Fibroblast of upper back skin (primary cell): ENCODE measurements around the gene SHISA4.
"Not testable (repeated sequence)": the region's sequence is repeated elsewhere in the genome, so short reads cannot be mapped to it uniquely, and the experiment has no call there.

Experiments used
- DNase-seq: peaks from one replicate; pipeline ENCODE4 v3.0.0-alpha.2; 2013

Gene SHISA4

GRCh38 chr1:201899683-201900429 is 11.2 kb downstream of the SHISA4 start:
- DNase-seq = no peak

DNA sequence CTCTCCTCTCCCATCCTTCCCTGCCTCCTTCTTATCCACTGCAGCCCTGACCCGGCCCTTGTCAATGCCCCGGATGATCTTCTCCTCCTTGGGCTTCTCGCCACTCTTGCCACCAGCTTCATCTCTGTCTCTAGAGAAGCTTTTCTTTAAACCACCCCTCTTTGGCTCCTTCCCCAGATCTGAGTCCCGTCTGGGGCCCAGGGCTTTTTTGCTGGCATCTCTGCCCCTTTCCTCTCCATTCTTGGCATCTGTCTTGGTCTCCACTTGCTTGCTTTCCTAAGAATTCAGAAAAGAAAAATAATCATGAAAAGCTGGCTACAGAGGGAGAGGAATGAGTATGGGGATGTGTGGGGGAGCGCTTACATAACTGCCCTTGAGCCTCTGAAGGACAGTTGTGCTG is 11.8 kb downstream of the SHISA4 start:
- DNase-seq = no peak

DNA sequence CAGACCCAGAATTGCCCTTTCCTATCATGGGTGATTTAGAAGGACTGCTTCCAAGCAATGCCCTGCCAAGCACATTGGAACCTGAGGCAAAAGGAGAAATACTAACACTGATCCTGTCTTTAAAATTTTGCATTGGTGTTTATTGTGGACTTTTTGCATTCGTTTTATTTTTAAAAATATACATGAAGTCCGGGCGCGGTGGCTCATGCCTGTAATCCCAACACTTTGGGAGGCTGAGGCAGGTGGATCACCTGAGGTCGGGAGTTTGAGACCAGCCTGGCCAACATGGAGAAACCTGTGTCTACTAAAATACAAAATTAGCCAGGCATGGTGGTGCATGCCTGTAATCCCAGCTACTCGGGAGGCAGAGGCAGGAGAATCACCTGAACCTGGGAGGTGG is 12.3 kb downstream of the SHISA4 start:
- DNase-seq = not testable (repeated sequence)

DNA sequence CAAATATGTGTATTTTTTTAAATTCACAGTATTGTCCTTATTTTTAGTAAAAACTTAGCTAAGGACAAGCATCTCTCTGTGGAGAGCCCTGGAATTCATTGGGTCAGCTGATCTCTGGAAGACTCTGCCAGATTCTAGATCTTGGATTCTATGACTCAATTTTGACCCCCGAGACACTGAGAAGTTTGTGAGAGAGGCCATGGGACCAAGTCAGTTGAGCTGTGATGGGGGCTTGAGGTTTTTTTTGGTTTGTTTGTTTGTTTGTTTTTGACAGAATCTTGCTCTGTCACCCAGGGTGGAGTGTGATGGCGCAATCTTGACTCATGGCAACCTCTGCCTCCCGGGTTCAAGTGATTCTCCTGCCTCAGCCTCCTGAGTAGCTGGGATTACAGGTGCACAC is 13.5 kb downstream of the SHISA4 start:
- DNase-seq = peak; percentile 63

DNA sequence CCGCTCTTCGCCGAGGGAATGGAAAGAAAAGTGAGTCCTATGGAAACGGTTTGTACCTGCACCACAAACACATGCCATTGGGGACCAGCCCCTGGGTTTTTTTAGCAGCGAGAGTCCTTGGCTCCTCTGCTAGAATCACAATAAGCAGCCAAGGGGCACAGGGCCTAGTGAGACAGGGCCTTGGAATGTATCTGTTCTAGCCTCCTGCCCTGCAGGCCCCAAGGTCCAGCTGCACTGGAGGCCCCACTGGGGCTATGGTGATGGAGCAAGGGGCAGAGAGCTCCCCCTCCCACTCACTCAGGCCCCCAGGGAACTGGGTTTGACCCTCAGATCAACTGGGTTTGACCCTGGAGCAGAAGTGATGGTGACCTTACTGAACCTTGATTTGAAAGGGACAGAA is 14.4 kb downstream of the SHISA4 start:
- peak; percentile 72 for DNase-seq

DNA sequence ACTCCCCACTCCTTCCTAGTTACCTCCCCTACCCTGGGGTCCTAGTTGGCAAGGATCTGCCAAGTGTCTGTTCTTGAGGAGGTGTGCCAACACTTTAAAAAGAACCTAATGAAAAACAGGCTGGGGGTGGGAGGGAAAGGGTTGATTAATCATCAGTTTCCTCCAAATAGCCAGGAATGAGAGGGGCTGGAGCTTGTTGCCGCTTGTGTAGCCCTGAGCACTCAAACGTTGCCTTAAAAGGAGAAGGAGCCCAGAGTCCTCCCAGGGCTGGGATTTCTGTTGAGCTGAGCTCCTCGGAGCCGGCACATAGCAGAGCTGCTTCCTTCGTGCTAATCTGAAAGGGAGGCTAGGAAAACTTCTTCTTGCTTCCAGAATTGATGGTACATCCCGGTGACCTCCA is 15.9 kb downstream of the SHISA4 start:
- peak; percentile 99 for DNase-seq

GRCh38 chr1:201905234-201905890 is 16.7 kb downstream of the SHISA4 start:
- DNase-seq = no peak

GRCh38 chr1:201906336-201906735 is 17.6 kb downstream of the SHISA4 start:
- no peak for DNase-seq

GRCh38 chr1:201907621-201908020 is 18.9 kb downstream of the SHISA4 start:
- DNase-seq = no peak

- DNase-seq = no peak
Measured at GRCh38 chr1:201911826-201912571, 23.3 kb downstream of the SHISA4 start.

- peak; percentile 27 for DNase-seq
Measured at GRCh38 chr1:201912832-201913231, 24.1 kb downstream of the SHISA4 start.

DNA sequence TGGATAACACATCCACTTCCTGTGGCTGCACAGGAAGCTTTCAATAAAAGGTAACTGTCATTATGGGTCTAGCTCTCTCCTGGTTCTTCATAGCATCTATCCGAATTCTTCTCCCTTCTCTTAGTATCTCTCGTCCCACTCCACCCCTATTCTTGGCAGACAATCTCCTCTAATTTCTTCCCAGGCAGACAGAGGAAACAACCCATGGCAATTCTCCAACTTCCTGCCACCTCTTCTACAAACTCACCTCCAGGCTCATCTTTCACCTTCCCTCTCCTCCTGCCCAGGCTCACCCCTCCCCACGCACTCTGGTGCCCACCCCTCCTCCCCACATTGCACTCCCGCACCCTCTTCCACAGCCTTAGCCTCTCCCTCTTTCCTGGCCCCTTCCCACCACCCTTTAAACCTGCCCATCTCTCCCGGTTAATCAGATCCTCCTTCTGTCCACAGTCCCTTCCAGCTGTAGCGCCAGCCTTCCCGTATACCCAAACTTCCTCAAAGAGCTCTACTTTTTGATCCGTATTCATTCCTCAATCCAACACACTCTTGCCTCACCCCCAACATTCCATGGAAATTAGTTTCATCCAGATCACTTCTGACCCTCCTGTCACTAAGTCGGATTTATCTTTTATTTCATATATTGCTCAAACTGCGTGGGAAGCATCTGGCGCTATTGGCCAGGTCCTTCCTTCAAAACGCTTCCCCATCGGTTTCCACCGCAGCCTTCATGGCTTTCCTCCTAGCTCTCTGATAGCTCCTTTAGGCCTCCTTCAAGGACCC is 25.9 kb downstream of the SHISA4 start:
- peak; percentile 90 for DNase-seq

- peak; percentile 84 for DNase-seq
Measured at GRCh38 chr1:201916649-201917249, 28.1 kb downstream of the SHISA4 start.

- DNase-seq = peak; percentile 78
Measured at GRCh38 chr1:201917362-201918033, 28.8 kb downstream of the SHISA4 start.

DNA sequence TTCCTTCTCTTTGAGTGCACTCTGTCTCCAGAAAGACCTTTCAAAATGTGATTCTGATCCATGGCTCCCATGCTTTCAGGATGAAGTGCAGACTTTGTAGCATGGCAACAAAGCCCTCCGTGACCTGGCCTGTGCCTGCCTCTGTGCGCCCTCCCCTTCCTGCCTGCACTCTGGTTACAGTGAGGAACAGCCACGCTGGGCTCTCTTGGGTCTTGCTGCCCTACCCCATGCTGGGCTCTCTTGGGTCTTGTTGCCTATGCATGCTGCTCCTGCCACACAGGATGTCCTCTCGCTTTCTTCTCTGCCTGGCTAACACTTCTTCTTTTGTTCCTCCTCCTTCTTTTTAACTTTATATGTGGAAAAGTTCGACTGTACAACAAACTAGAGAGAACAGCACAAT is 29.6 kb downstream of the SHISA4 start:
- no peak for DNase-seq

DNA sequence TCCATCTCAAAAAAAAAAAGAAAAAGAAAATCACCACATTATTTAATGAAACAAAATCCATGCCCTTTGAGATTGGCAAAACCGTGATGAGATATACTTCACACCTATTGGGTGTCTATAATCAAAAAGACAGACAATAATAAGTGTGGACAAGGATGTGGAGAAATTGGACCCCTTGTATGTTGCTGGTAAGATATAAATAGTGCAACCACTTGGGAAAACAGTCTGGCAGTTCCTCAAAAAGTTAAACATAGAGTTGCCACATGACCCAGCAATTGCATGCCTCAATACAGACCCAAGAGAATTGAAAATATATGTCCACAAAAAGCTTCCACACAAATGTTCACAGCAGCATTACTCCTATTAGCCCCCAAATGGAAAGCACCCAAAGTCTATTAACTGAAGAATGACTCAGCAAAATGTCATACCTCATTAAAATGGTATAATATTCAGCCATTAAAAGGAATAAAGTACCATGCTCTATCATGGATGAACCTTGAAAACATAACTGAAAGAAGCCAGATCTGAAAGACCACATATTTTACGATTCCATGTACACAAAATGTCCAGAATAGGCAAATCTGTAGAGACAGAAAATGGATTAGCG is 33.4 kb downstream of the SHISA4 start:
- DNase-seq = no peak

GRCh38 chr1:201925301-201925567 is 36.5 kb downstream of the SHISA4 start:
- no peak for DNase-seq

DNA sequence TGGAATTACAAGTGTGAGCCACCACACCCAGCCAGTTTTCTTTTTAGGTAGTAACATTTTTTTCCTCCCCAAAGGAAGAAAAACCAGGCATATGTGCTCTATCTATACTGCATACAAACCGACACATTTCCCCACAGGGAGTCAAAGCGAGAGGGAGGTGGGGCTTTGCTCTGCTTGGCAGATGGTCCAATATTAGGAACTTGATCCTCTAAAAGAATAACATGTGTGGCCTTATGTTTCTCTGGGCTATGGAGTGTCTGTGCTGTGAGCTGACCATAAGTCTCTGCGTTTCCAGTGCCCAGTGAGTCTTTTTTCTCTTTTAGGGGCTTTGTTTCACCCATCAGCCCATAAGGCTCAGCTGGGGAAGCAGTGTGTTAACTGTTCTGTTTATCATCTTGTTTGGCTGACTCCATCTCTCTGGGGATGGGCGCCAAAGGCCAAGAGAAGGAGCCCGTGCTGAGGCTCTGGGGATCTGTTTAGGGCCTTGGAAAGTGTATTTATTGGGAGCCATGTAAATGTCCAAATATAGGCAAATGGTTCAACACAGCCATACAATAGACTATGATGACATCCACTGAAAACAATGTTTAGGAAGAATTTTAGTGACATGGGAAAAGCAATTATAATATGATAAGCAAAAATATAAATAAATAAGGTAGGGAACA is 37.4 kb downstream of the SHISA4 start:
- DNase-seq = peak; percentile 58

DNA sequence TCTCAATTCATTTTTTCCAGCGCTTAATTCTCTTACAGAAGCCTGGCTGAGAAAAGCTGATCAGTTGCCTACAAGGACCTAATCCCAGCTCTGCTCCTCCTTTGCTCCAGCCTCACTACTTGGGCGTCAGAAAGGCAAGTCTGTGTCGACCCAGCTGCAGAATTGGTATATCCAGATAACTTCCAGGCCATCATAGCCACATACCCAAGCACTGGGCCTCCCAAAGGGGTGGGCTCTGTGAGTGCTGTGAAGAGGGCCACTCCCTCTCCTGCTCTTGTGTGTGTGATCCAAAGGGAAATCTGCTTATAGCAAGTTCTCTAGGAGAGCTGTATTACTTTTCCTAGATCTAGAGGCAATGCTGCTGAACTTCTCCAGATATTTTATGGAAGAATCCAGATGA is 39.6 kb downstream of the SHISA4 start:
- no peak for DNase-seq

DNA sequence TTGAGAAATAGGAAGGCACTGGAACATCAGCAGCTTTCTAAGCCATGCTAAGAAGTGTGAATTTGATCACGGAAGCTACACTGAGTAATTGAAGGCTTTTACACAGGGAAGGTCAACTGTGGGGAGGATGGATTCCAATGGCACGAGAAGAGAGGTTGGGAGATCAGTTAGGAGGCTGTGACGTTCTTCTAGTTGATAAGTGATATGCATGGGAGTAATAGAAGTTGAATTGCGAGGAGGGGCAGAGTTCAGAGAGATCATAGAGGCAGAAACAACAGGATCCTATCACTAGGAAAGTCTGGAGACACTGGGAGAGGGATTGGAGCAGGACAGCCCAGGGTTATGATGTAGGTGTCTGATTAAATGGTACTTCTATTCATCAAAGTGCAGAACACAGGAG is 41.4 kb downstream of the SHISA4 start:
- no peak for DNase-seq

DNA sequence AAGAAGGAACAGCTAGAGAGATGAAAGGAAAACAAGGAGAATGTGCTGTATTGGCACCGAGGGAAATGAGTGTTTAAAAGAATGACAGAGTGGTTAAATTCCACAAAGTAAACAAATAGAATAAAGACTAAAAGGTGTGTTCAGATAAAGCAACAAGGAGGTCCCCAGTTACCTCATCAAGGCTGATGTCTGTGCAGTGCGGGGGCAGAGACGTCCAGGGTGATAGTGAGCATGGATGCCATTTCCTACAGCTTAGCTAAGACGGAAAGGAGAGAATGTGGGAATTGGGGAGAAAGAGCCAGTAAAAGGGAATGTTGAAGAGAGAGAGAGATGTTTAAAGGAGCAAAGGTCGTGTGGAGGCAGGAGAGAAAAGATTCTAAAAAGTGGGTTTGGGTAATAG is 42.1 kb downstream of the SHISA4 start:
- no peak for DNase-seq
